Pancreas (tissue), 10 donors: ENCODE measurements around the gene CELA2B. TPM values are rescaled to one million over a fixed set of nuclear protein-coding genes. Genes with fewer than 3 reads are reported as not detected.
"Not testable (repeated sequence)": the region's sequence is repeated elsewhere in the genome, so short reads cannot be mapped to it uniquely, and the experiment has no call there.

Source experiments
- ATAC-seq, 4 donors: fragments of 200-7000 bp; cut with Tn5 transposase; one replicate each; pipeline versions ENCODE4 v1.8.0 to v1.9.1; 2020; ENCODE audit warnings: mild to moderate bottlenecking in 4 of 4, moderate library complexity in 4 of 4
- DNase-seq, 6 donors: peaks; one replicate each; pipeline ENCODE4 v3.0.0-alpha.2; 2020
- FAIRE-seq: peaks from 2 replicates; lab custom pipeline; 2012; peaks lifted over from hg19 to GRCh38; lab: Jason Lieb, UNC
- H3K27ac ChIP-seq, 4 donors: fragments of 200-600 bp; sonication (generic); 1 replicate in 3 of 4; 2 replicates in 1 of 4; pipeline versions ENCODE4 v1.5.0 to v1.8.0; 2020
- H3K27me3 ChIP-seq, 4 donors: fragments of 200-600 bp; one replicate each; pipeline ENCODE4 v1.8.0; 2021
- H3K36me3 ChIP-seq, 3 donors: fragments of 200-600 bp; sonication (generic) in 1 of 3; one replicate each; pipeline versions ENCODE4 v1.5.0 to v1.8.0; 2020 to 2021
- H3K4me1 ChIP-seq, 3 donors: fragments of 200-600 bp; one replicate each; pipeline ENCODE4 v1.8.0; 2021
- H3K4me3 ChIP-seq, 4 donors: fragments of 200-600 bp; sonication (generic) in 2 of 4; one replicate each; pipeline versions ENCODE4 v1.5.0 to v1.8.0; 2020 to 2021
- H3K9me3 ChIP-seq, 4 donors: fragments of 200-600 bp; one replicate each; pipeline ENCODE4 v1.8.0; 2021
- CTCF ChIP-seq, 4 donors: fragments of 200-600 bp; sonication (generic) in 3 of 4; IDR thresholded peaks; one replicate each; pipeline versions ENCODE4 v1.5.0 to v1.8.0; 2021; ENCODE audit warnings: antibody characterized with exemption in 4 of 4
- WGBS, 2 donors: extraction: QIAGEN DNeasy Blood & Tissue Kit; methylation state at CpG; one replicate each; pipeline ENCODE4 v1.1.7; 2013; 5-methylcytosine and 5-hydroxymethylcytosine counted together
- intact Hi-C, 3 donors: fragments of 100-400 bp; cut with DNase I; formaldehyde crosslinking; loops; one replicate each; pipeline versions ENCODE4 v1.11.1 to v1.14.2; 2022
- polyA plus RNA-seq, 2 donors: library from polyadenylated mRNA; stranded (reverse); fragments of 200-250 nt; gene quantifications; one replicate each; pipeline ENCODE4 v1.2.3, GENCODE V29; 2013
- total RNA-seq, 6 donors: library from RNA; stranded (reverse); fragmentation: NEBNext Ultra II Directional in 4 of 6; extraction: Animal tissue kit (Norgen Biotek cat#: 25700) in 4 of 6; gene quantifications; one replicate each; pipeline versions ENCODE4 v1.2.1 to v1.2.4, GENCODE V29; 2021 to 2023
- donor health status: healthy with polysubstance abuse.
- donor health status: DM: no; HTN: no; CAD: no; lungs with moderate emphysema.
- donor health status: DM: no; HTN: no; CAD: no.
- donor health status: control.
- donor health status: control.
- donor health status: Bipolar disorder and iron deficiency.
- donor health status: DM: yes; HTN: yes; CAD: no.
- donor health status: DM: no; HTN: no; CAD: no.
- donor health status: DM: no; HTN: no; CAD: no.
- donor health status: DM: yes; HTN: yes; CAD: no.

Gene CELA2B
- total and polyA plus RNA-seq, 8 donors: 186 to 2,290 (median 558) TPM

DNA sequence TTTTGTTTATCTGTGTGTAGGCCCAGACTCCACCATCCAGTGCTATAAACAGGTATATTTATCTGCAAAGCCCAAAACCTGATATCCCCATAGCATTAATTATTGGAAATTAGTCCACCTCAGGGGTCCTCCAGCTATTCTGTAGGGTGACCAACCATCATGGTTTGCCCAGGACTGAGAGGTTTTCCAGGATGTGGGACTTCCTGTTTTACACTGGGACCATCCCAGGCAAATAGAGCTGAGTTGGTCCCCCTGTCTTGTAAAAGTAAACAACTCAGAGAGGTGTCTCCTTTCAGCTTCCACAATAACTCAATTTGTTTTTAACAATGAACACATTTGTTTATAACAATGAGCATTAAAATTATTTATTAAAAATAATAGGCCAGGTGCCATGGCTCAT lies 7.8 kb upstream of the CELA2B start:
- DNase-seq (no peak), ATAC-seq (no peak), FAIRE-seq (no peak)
- Histone ChIP-seq H3K9me3 (no peaks in the 10 kb centered on the region), H3K36me3 (no peaks in the 10 kb centered on the region), H3K4me1 (peaks cover 0 to 8% (median 6%) of the 10 kb centered on the region in 3 donors), H3K27ac (no peak overlapping the region), H3K27me3 (no peaks in the 10 kb centered on the region), H3K4me3 (no peak overlapping the region)
- intact Hi-C loops: no loop called here
- TF ChIP-seq CTCF (IDR thresholded peaks at IDR 0.05): no peak

- no peak for TF ChIP-seq CTCF (IDR thresholded peaks at IDR 0.05)
- Histone ChIP-seq H3K4me1 (peaks cover 0 to 15% (median 3%) of the 10 kb centered on the region in 3 donors), H3K36me3 (no peaks in the 10 kb centered on the region), H3K27me3 (no peaks in the 10 kb centered on the region), H3K27ac (peak overlapping the region; percentile 11 to 52 (median 38)), H3K9me3 (no peaks in the 10 kb centered on the region), H3K4me3 (no peak overlapping the region)
- 26 to 29% methylated on average over 3 of the region's 3 CpGs for WGBS, 2 donors
- no peak for FAIRE-seq
- intact Hi-C loops: no loop called here
- peak in 2 of 4 donors; percentile 30 to 33 for ATAC-seq
- no peak for DNase-seq
These were observed 6.5 kb upstream of the CELA2B start for GRCh38 chr1:15469361-15469760.

DNA sequence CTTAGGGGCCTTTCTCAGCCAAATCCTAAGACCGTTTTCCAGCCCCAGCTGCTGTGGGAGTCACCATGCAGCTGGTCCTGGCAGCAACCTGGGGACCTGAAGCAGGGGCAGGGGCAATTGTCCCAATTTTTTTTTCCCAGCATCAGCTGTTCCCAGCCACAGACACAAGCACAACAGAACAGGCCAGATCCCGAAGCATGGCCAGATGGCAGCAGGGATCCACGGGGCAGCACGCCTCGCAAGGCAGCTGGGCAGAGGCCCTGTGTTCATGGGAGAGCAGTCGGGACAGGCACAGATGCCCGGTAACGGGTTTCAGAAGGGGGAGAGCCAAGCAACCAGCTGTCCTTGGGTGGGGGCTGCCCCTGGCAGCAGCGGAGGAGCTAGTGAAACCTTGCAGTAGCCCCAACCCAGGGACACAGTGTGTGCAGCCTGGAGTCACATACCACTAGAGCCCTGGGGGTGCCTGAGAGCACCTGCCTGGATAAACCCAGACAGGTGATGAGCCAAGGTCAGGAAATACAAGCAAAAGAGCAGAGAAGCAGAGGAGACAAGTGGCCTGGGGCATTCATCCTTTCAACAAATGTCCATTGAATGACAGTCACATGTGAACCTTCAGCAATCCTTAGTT lies 6.0 kb upstream of the CELA2B start:
- H3K4me3 ChIP-seq, H3K36me3 ChIP-seq, H3K27me3 ChIP-seq, FAIRE-seq, intact Hi-C loops, H3K9me3 ChIP-seq: not testable (repeated sequence)
- 24 to 46% methylated on average over 9 of the region's 9 CpGs for WGBS, 2 donors
- ATAC-seq (peak; percentile 13 to 51 (median 32)), DNase-seq (peak in 1 of 6 donors; percentile 59)
- Histone ChIP-seq H3K4me1 (peaks cover 0 to 15% (median 4%) of the 10 kb centered on the region in 3 donors), H3K27ac (peak overlapping the region; percentile 11 to 52 (median 38))

DNA sequence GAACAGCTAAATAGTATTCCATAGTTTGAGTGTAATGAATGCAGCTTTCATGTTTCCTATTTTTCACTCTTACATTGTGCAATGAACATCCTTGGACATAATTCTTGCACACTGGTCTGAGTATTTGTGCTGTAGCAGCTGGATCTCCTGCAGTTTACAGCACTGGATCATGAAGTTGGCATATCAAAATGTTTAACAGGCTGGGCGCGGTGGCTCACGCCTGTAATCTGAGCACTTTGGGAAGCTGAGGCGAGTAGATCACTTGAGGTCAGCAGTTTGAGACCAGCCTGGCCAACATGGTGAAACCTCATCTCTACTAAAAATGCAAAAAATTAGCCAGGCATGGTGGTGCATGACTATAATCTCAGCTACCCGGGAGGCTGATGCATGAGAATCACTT lies 4.8 kb upstream of the CELA2B start:
- ATAC-seq, FAIRE-seq, intact Hi-C loops, H3K27me3 ChIP-seq, H3K36me3 ChIP-seq, H3K9me3 ChIP-seq, H3K4me3 ChIP-seq, DNase-seq, H3K27ac ChIP-seq: not testable (repeated sequence)
- H3K4me1 ChIP-seq: peaks cover 4 to 15% (median 13%) of the 10 kb centered on the region in 3 donors
- 39 to 42% methylated on average over 5 of the region's 5 CpGs for WGBS, 2 donors

- H3K4me3 ChIP-seq, DNase-seq, H3K36me3 ChIP-seq, intact Hi-C loops, FAIRE-seq, H3K9me3 ChIP-seq, H3K27me3 ChIP-seq, H3K27ac ChIP-seq, ATAC-seq: not testable (repeated sequence)
- WGBS, 2 donors: 40 to 43% methylated on average over 6 of the region's 6 CpGs
- peaks cover 5 to 15% (median 13%) of the 10 kb centered on the region in 3 donors for H3K4me1 ChIP-seq
These were observed 4.2 kb upstream of the CELA2B start for GRCh38 chr1:15471723-15472122.

DNA sequence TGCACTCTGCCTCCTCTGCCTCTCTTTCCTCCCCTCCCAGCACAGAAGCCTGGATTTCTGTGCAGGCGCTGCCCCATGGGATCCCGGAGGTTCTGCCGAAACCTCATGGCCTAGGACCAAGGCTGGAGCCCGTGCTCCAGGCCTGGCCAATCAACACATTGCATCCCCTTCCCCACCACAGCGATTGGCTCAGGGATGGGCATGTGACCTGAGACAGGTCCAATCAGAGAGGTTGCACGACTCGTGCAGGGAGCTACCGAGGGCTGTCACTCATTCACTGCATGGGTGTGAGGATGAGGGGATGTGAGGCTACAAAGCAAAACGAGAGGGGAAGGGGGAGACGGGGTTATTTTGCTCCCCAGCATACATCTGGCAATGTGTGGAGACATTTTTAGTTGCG lies 3.3 kb upstream of the CELA2B start:
- no peak for TF ChIP-seq CTCF (IDR thresholded peaks at IDR 0.05)
- 46 to 47% methylated on average over 11 of the region's 11 CpGs for WGBS, 2 donors
- intact Hi-C loops: no loop called here
- Histone ChIP-seq H3K9me3 (no peaks in the 10 kb centered on the region), H3K4me1 (peaks cover 5 to 20% (median 13%) of the 10 kb centered on the region in 3 donors), H3K36me3 (no peaks in the 10 kb centered on the region), H3K27ac (no peak overlapping the region), H3K27me3 (no peaks in the 10 kb centered on the region), H3K4me3 (no peak overlapping the region)
- ATAC-seq (peak in 1 of 4 donors; percentile 11), DNase-seq (no peak), FAIRE-seq (no peak)
